ENCODE results near the gene TANC1.

DNA sequence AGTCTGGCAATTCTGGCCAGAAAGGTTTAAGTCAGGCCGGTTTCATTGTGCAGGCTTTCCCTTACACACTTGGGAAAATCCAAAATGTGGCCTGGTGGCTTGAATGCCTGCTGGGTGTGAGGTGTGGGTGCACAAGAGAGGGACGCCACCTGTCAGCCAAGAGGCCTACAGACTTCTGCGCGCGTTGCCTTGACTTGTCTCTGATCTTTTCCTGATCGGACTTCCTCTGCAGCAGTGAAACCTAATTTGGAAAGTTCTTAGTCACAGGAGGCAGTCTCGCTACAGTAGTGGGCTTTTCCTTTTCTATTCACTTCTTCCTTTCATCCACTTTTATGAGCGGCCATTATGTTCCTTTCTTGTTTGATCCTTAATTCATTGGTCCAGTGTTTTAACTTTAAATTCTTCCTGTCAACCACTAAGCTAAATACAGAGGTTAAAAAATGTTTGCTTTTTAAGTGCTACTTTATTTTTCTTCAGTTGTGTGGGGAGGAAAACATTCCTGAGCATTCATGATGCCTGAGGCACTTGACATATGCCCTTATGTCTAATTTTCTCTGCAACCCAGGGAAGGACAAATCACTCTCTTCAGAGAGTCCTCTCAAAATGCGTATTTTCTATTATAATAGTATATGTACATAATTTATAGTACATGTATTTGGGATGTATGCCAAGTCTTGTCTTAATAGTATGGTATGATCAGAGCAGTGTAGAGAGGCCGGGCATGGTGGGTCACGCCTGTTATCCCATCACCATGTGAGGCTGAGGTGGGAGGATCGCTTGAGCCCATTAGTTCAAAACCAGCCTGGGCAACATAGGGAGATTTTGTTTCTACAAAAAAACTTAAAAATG is 189.1 kb downstream of the TANC1 start:
- TF ChIP-seq, protein P1, sequence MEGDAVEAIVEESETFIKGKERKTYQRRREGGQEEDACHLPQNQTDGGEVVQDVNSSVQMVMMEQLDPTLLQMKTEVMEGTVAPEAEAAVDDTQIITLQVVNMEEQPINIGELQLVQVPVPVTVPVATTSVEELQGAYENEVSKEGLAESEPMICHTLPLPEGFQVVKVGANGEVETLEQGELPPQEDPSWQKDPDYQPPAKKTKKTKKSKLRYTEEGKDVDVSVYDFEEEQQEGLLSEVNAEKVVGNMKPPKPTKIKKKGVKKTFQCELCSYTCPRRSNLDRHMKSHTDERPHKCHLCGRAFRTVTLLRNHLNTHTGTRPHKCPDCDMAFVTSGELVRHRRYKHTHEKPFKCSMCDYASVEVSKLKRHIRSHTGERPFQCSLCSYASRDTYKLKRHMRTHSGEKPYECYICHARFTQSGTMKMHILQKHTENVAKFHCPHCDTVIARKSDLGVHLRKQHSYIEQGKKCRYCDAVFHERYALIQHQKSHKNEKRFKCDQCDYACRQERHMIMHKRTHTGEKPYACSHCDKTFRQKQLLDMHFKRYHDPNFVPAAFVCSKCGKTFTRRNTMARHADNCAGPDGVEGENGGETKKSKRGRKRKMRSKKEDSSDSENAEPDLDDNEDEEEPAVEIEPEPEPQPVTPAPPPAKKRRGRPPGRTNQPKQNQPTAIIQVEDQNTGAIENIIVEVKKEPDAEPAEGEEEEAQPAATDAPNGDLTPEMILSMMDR (conservative IDR thresholded peaks at IDR 0.05 in 1 of 2, IDR thresholded peaks at IDR 0.05 in 1 of 2; ENCODE audit: extremely low read depth in 1 of 2, insufficient read depth in 1 of 2, low read depth in 1 of 2, low read length in 2 of 2), result peak in 1 of 2 donors; percentile 28
- no peak for TF ChIP-seq EZH2 (IDR thresholded peaks at IDR 0.05; ENCODE audit: borderline replicate concordance, low read length)
